Sciatic nerve (tissue), 2 donors: ENCODE data around the gene SORD. TPM values are rescaled to one million over a fixed set of nuclear protein-coding genes. Genes with fewer than 3 reads are reported as not detected.

Experiments
- ATAC-seq: fragments of 200-7000 bp; cut with Tn5 transposase; one replicate; pipeline ENCODE4 v1.9.1; 2020; ENCODE audit warnings: mild to moderate bottlenecking, moderate library complexity
- DNase-seq: peaks from one replicate; pipeline ENCODE4 v3.0.0-alpha.2; 2020; ENCODE audit warnings: low spot score
- intact Hi-C: fragments of 100-400 bp; cut with DNase I; formaldehyde crosslinking; loops from one replicate; pipeline ENCODE4 v1.14.2; 2022
- total RNA-seq: library from RNA; stranded (reverse); fragmentation: NEBNext Ultra II Directional; extraction: Animal tissue kit (Norgen Biotek cat#: 25700); gene quantifications from one replicate; pipeline ENCODE4 v1.2.1, GENCODE V29; 2021
- donor health status: DM: no; HTN: no; CAD: no.
- donor health status: DM: no; HTN: no; CAD: no.

The SORD gene
- total RNA-seq, 1 donor from 2014 or later, result 15.4 TPM

DNA sequence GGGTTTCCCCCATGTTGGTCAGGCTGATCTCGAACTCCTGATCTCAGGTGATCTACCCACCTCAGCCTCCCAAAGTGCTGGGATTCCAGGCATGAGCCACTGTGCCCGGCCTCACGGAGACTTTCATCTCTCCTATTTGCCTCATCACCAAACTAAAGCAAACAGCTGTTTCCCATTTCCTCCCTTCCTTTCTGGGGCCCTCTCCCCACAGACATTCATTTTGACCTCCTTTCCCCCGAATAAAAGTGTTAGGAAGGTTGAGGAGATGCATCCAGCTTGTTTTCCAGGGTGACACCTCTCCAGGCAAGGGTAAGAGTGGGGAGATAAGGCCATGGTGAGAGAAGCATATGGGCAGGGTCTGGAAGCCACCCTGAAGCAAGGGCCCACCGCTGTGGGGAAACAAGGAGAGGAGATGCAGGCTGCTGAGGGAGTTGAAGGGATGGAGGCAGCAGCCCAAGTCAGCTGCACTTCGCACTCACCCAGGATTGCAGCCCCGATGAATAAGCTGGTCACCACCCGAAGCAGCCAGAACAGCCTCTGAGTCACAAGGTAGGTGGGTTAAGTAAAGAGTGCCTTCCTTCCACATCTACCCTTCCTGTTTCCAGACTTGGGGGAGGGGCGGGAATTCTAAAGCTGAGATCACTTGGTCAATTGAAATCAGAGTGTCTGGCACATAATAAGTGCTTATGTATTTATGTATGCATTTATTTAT lies 98.9 kb downstream of the SORD start:
- DNase-seq, result no peak
- ATAC-seq, result no peak

DNA sequence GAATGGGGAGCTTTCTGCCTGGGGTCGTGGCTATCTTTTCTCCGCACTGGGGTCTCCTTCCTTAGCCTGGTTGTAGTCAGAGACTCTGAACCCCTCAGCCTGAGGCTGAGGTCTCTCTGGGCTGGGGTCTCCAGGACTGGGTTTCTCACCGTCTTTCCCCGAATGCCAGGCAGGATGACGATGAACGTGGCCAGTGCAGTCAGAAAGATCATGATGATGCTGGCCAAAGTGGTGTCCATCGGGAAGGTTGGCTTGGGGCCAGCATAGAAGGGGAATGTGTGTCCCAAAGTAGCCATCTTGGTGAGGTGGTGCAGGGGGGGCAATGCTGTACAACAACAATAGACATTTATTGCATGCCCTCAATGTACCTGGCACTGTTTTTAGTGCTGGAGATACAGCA lies 99.7 kb downstream of the SORD start:
- no peak for ATAC-seq
- intact Hi-C loops, result no loop called here

More for the DNA sequence above, 98.9 kb downstream of the SORD start:
- intact Hi-C loops, result no loop called here

DNA sequence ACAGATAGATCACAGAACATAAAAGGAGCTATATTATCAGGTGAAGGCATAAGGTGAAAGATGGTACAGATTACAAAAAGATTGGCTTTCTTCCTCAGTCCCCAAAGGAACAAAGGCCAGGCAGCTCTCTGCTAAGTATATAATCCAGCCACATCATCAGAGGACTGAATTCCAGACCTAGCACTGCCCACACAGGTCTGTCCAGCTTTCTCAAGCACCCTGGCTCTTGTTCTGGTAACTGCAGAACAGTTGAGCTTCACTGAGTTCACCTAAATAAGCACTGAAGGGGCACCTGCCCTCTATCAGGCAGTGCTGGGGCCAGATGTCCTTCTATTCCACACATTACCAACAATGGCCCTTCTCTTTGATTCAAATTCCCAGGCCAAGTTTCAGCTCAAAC lies 100.4 kb downstream of the SORD start:
- ATAC-seq (no peak), DNase-seq (no peak)
- intact Hi-C loops, result no loop called here

More for the DNA sequence above, 99.7 kb downstream of the SORD start:
- DNase-seq, result no peak

DNA sequence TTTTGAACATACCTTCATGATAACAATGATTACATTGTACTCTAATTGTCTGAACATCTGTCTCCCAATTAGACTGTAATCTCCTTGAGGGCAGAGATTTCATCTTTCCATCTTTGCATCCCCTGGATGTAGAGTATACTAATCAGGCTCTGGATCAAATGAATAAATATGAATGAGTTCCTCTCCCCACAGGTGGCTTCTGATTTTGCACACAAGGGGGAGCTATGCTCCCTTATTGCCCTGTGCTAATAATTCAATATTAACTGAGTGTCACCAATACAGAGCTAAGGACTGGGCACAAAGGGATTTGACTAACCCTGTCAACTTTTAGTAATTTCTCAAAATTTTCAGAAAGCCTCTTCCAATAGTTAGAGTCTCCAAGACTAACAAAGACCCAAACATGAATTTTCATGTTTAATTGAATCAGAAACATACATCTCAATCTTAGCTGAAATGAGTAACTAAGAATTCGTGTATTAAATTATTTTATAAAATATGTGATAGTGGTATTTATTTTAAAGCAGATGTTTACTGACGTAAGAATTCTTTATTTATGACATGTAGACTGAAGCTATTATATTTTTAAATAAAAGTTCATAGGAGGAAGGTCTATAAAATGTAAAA lies 103.7 kb downstream of the SORD start:
- intact Hi-C loops, result no loop called here
- ATAC-seq (no peak), DNase-seq (no peak)

Other genes with a start within 250 kb of the SORD start
- not detected for gene TERB2, start 66.5 kb upstream of the SORD start, total RNA-seq
- gene DUOX2, start 91.0 kb downstream of the SORD start, total RNA-seq, result 1.5 TPM
- gene DUOXA2, start 91.1 kb downstream of the SORD start, total RNA-seq, result not detected
- 5.9 TPM for gene DUOXA1, start 106.7 kb downstream of the SORD start, total RNA-seq
- 5.9 TPM for gene DUOX1, start 106.8 kb downstream of the SORD start, total RNA-seq
- 15.4 TPM for gene SHF, start 164.8 kb downstream of the SORD start, total RNA-seq
- not detected for gene SLC28A2, start 229.0 kb downstream of the SORD start, total RNA-seq